HEK293 (cell line): Measurements from ENCODE around the gene TMEM176A.

Experiments used
- IKZF3 ChIP-seq: fragments of 450-650 bp; IDR thresholded peaks from 2 replicates; pipeline ENCODE4 v1.5.0; 2018; ENCODE audit warnings: missing biosample characterization, mild to moderate bottlenecking, missing genetic modification characterization, moderate library complexity
- YY1 ChIP-seq: fragments of 450-650 bp; formaldehyde crosslinking; IDR thresholded peaks from 2 replicates; pipeline ENCODE4 v1.5.1; 2018; ENCODE audit warnings: missing biosample characterization, missing genetic modification characterization
- ZBTB1 ChIP-seq: fragments of 450-650 bp; formaldehyde crosslinking; IDR thresholded peaks from 2 replicates; pipeline ENCODE4 v1.5.1; 2016; ENCODE audit warnings: missing biosample characterization, missing genetic modification characterization
- ZNF114 ChIP-seq: fragments of 450-650 bp; formaldehyde crosslinking; IDR thresholded peaks from 2 replicates; pipeline ENCODE4 v1.5.0; 2017; ENCODE audit warnings: missing biosample characterization, missing genetic modification characterization
- ZNF274 ChIP-seq, 2 experiments: fragments of 200-500 bp in 1 of 2; fragments of 450-650 bp in 1 of 2; sonication (Bioruptor generic) in 1 of 2; formaldehyde crosslinking in 1 of 2; IDR thresholded peaks; 2 replicates each; pipeline versions ENCODE4 v1.5.1 to v1.6.1; 2014 to 2016; ENCODE audit warnings: borderline replicate concordance in 1 of 2, inconsistent platforms in 1 of 2, low read length in 1 of 2, missing biosample characterization in 1 of 2, missing genetic modification characterization in 1 of 2
- ZNF394 ChIP-seq: fragments of 450-650 bp; formaldehyde crosslinking; IDR thresholded peaks from 2 replicates; pipeline ENCODE4 v1.5.1; 2016; ENCODE audit warnings: missing biosample characterization, missing genetic modification characterization, mild to moderate bottlenecking, moderate library complexity, borderline replicate concordance
- ZNF747 ChIP-seq: fragments of 450-650 bp; formaldehyde crosslinking; IDR thresholded peaks from 2 replicates; pipeline ENCODE4 v1.5.1; 2016; ENCODE audit warnings: missing biosample characterization, missing genetic modification characterization
- ZNF76 ChIP-seq: fragments of 450-650 bp; formaldehyde crosslinking; IDR thresholded peaks from 2 replicates; pipeline ENCODE4; 2016; ENCODE audit warnings: low read depth, missing biosample characterization, missing genetic modification characterization, borderline replicate concordance
- TF ChIP-seq, protein P1 (sequence below): fragments of 450-650 bp; formaldehyde crosslinking; IDR thresholded peaks from 2 replicates; pipeline ENCODE4 v1.5.1; 2016; ENCODE audit warnings: missing biosample characterization, missing genetic modification characterization
- TF ChIP-seq, protein P2 (sequence below): fragments of 450-650 bp; formaldehyde crosslinking; IDR thresholded peaks from 2 replicates; pipeline ENCODE4 v1.5.1; 2016; ENCODE audit warnings: missing biosample characterization, missing genetic modification characterization
- TF ChIP-seq, protein P3 (sequence below): fragments of 450-650 bp; formaldehyde crosslinking; IDR thresholded peaks from 2 replicates; pipeline ENCODE4 v1.5.1; 2016; ENCODE audit warnings: missing biosample characterization, missing genetic modification characterization, low read depth
- TF ChIP-seq, protein P4 (sequence below): fragments of 450-650 bp; formaldehyde crosslinking; IDR thresholded peaks from 2 replicates; pipeline ENCODE4 v1.5.1; 2016; ENCODE audit warnings: missing biosample characterization, missing genetic modification characterization

DNA sequence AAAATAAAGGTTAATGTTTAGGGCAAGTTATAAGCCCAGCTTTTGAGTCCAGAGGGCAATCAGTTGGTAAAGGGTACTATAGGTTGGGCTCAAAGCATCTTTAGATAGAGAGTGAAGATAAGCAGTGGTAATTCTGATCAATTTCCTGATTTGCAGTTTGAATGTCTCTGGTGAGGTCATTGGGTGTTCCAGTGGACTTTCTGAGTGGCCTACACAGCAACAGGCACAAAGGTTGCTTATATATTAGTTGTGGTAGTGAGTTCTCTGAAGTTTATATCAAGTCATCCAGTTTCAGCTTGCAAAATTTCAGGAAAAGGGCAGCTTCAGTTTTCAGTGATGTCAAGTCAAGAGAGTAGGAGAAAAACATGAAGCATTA is 34.2 kb upstream of the TMEM176A start:
- TF ChIP-seq, protein P1, sequence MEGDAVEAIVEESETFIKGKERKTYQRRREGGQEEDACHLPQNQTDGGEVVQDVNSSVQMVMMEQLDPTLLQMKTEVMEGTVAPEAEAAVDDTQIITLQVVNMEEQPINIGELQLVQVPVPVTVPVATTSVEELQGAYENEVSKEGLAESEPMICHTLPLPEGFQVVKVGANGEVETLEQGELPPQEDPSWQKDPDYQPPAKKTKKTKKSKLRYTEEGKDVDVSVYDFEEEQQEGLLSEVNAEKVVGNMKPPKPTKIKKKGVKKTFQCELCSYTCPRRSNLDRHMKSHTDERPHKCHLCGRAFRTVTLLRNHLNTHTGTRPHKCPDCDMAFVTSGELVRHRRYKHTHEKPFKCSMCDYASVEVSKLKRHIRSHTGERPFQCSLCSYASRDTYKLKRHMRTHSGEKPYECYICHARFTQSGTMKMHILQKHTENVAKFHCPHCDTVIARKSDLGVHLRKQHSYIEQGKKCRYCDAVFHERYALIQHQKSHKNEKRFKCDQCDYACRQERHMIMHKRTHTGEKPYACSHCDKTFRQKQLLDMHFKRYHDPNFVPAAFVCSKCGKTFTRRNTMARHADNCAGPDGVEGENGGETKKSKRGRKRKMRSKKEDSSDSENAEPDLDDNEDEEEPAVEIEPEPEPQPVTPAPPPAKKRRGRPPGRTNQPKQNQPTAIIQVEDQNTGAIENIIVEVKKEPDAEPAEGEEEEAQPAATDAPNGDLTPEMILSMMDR (tag by site-specific recombination), result no peak
- TF ChIP-seq ZNF394 (tag by site-specific recombination) (no peak), ZNF747 (tag by site-specific recombination) (no peak), ZNF274 (IDR thresholded peaks at IDR 0.05; ENCODE audit: low read length) (no peak), ZNF274 (tag by site-specific recombination; IDR thresholded peaks at IDR 0.05; ENCODE audit: borderline replicate concordance) (no peak), ZNF76 (tag by site-specific recombination) (no peak), YY1 (no peak), ZBTB1 (tag by site-specific recombination) (no peak), IKZF3 (tag by site-specific recombination) (no peak), ZNF114 (tag by site-specific recombination) (no peak)
- TF ChIP-seq, protein P2, sequence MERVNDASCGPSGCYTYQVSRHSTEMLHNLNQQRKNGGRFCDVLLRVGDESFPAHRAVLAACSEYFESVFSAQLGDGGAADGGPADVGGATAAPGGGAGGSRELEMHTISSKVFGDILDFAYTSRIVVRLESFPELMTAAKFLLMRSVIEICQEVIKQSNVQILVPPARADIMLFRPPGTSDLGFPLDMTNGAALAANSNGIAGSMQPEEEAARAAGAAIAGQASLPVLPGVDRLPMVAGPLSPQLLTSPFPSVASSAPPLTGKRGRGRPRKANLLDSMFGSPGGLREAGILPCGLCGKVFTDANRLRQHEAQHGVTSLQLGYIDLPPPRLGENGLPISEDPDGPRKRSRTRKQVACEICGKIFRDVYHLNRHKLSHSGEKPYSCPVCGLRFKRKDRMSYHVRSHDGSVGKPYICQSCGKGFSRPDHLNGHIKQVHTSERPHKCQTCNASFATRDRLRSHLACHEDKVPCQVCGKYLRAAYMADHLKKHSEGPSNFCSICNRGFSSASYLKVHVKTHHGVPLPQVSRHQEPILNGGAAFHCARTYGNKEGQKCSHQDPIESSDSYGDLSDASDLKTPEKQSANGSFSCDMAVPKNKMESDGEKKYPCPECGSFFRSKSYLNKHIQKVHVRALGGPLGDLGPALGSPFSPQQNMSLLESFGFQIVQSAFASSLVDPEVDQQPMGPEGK (tag by site-specific recombination), result no peak
- TF ChIP-seq, protein P3, sequence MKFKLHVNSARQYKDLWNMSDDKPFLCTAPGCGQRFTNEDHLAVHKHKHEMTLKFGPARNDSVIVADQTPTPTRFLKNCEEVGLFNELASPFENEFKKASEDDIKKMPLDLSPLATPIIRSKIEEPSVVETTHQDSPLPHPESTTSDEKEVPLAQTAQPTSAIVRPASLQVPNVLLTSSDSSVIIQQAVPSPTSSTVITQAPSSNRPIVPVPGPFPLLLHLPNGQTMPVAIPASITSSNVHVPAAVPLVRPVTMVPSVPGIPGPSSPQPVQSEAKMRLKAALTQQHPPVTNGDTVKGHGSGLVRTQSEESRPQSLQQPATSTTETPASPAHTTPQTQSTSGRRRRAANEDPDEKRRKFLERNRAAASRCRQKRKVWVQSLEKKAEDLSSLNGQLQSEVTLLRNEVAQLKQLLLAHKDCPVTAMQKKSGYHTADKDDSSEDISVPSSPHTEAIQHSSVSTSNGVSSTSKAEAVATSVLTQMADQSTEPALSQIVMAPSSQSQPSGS (tag by site-specific recombination), result no peak
- TF ChIP-seq, protein P4, sequence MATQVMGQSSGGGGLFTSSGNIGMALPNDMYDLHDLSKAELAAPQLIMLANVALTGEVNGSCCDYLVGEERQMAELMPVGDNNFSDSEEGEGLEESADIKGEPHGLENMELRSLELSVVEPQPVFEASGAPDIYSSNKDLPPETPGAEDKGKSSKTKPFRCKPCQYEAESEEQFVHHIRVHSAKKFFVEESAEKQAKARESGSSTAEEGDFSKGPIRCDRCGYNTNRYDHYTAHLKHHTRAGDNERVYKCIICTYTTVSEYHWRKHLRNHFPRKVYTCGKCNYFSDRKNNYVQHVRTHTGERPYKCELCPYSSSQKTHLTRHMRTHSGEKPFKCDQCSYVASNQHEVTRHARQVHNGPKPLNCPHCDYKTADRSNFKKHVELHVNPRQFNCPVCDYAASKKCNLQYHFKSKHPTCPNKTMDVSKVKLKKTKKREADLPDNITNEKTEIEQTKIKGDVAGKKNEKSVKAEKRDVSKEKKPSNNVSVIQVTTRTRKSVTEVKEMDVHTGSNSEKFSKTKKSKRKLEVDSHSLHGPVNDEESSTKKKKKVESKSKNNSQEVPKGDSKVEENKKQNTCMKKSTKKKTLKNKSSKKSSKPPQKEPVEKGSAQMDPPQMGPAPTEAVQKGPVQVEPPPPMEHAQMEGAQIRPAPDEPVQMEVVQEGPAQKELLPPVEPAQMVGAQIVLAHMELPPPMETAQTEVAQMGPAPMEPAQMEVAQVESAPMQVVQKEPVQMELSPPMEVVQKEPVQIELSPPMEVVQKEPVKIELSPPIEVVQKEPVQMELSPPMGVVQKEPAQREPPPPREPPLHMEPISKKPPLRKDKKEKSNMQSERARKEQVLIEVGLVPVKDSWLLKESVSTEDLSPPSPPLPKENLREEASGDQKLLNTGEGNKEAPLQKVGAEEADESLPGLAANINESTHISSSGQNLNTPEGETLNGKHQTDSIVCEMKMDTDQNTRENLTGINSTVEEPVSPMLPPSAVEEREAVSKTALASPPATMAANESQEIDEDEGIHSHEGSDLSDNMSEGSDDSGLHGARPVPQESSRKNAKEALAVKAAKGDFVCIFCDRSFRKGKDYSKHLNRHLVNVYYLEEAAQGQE (tag by site-specific recombination), result no peak
